PFSK-1 (cell line): ENCODE measurements around the gene FASN.

Source experiments
- FOXP2 ChIP-seq: optimal IDR thresholded peaks from 2 replicates; pipeline ENCODE3; 2011; ENCODE audit warnings: borderline replicate concordance, control low read depth, inconsistent platforms; ENCODE audit not compliant: insufficient read depth; ENCODE audit errors: extremely low read length, extremely low read depth
- POLR2AphosphoS5 ChIP-seq: IDR thresholded peaks from 2 replicates; pipeline ENCODE4 v1.6.1; 2012; ENCODE audit warnings: low read depth, mild to moderate bottlenecking, control low read depth, low read length, moderate library complexity
- REST ChIP-seq, 2 experiments: IDR thresholded peaks; 2 replicates each; pipeline versions ENCODE4 v1.6.1 to v1.8.0; 2011 to 2012; ENCODE audit warnings: low read depth in 2 of 2, low read length in 2 of 2, control low read depth in 1 of 2, inconsistent platforms in 1 of 2, mild to moderate bottlenecking in 1 of 2, moderate library complexity in 1 of 2; ENCODE audit not compliant: insufficient read depth in 1 of 2
- SIN3A ChIP-seq: IDR thresholded peaks from 2 replicates; pipeline ENCODE4 v1.6.1; 2012; ENCODE audit warnings: mild to moderate bottlenecking, low read length, moderate library complexity, borderline replicate concordance; ENCODE audit not compliant: insufficient read depth
- TAF1 ChIP-seq: IDR thresholded peaks from 2 replicates; pipeline ENCODE4 v1.6.1; 2012; ENCODE audit warnings: low read length, control low read depth, borderline replicate concordance; ENCODE audit not compliant: insufficient read depth

GRCh38 chr17:82037889-82038195 is 60.2 kb downstream of the FASN start:
- no peak for TF ChIP-seq POLR2AphosphoS5
- TF ChIP-seq REST (IDR thresholded peaks at IDR 0.05; ENCODE audit: insufficient read depth in 1 of 2, low read depth in 2 of 2, low read length in 2 of 2), result no peak
- TF ChIP-seq TAF1, result no peak
- no peak for TF ChIP-seq SIN3A
- TF ChIP-seq FOXP2, result no peak
